Measurements from ENCODE around the gene PEF1. TPM values are rescaled to one million over a fixed set of nuclear protein-coding genes. Genes with fewer than 3 reads are reported as not detected.

Gene PEF1
- total and polyA plus RNA-seq, 8 donors, result 14.5 to 47.3 (median 20.2) TPM

DNA sequence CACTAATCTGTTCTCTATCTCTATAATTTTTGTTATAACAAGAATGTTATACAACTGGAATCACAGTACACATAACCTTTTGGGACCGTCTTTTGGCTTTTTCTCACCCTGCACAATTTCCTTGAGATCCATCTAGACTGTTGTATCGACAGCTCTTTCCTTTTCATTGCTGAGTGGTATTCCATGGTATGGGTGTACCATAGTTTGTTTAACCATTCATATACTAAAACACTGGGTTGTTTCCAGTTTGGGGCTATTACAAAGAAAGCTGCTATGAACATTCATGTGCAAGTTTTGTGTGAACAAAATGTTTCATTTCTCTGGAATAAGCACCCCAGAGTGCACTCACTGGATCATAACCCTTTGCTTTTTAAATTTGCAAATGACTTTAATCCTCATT lies 42.6 kb downstream of the PEF1 start:
- 92 to 97% methylated on average over 2 of the region's 2 CpGs for WGBS, 2 donors
- Histone ChIP-seq H3K36me3 (no peaks in the 10 kb centered on the region), H3K27me3 (no peaks in the 10 kb centered on the region), H3K4me1 (no peaks in the 10 kb centered on the region), H3K27ac (no peak overlapping the region), H3K4me3 (no peak overlapping the region), H3K9me3 (no peaks in the 10 kb centered on the region)
- ATAC-seq (no peak), FAIRE-seq (no peak), DNase-seq (no peak)
- TF ChIP-seq, protein P1, sequence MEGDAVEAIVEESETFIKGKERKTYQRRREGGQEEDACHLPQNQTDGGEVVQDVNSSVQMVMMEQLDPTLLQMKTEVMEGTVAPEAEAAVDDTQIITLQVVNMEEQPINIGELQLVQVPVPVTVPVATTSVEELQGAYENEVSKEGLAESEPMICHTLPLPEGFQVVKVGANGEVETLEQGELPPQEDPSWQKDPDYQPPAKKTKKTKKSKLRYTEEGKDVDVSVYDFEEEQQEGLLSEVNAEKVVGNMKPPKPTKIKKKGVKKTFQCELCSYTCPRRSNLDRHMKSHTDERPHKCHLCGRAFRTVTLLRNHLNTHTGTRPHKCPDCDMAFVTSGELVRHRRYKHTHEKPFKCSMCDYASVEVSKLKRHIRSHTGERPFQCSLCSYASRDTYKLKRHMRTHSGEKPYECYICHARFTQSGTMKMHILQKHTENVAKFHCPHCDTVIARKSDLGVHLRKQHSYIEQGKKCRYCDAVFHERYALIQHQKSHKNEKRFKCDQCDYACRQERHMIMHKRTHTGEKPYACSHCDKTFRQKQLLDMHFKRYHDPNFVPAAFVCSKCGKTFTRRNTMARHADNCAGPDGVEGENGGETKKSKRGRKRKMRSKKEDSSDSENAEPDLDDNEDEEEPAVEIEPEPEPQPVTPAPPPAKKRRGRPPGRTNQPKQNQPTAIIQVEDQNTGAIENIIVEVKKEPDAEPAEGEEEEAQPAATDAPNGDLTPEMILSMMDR (IDR thresholded peaks at IDR 0.05), result no peak
- intact Hi-C loops (cut with DNase I), result no loop called here

DNA sequence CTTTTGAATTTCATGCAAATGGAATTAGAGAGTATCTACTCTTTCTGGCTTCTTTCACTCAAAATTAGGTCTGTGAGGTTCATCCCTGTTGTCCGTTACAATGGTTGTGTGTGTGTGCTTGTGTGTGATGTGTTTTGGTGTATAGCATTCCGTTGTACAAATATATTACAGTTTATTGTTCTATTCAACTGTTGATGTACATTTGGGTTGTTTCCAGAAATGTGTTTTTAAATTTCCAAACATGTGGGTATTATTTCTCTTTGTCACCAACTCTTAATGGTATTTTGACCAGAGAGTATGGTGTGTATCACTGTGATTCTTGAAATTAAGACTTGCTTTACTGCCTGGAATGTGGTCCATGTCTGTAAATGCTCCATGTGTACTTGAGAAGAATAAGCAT lies 44.0 kb downstream of the PEF1 start:
- 74 to 79% methylated on average over 2 of the region's 2 CpGs for WGBS, 2 donors

DNA sequence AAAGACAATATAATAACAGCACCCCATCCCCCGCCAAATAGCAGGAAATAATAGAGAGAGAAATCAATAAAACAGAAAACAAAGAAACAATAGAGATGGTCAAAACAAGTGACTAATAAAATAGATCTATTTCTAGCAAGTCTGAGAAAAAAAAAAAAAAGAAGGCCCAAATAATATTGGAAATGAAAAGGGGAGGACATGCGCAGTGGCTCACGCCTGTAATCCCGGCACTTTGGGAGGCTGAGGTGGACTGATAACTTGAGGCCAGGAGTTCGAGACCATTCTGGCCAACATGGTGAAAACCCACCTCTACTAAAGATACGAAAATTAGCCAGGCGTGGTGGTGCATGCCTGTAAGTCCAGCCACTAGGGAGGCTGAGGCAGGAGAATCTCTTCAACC lies 45.7 kb downstream of the PEF1 start:
- H3K27ac ChIP-seq, result no peak overlapping the region
- no peak for FAIRE-seq
- no peaks in the 10 kb centered on the region for H3K9me3 ChIP-seq
- TF ChIP-seq, protein P1 (IDR thresholded peaks at IDR 0.05), result no peak
- intact Hi-C loops (cut with DNase I), result no loop called here
- H3K4me1 ChIP-seq, result no peaks in the 10 kb centered on the region
- DNase-seq, result no peak
- WGBS, 2 donors, result 83 to 92% methylated on average over 7 of the region's 7 CpGs
- H3K27me3 ChIP-seq, result no peaks in the 10 kb centered on the region
- no peak for ATAC-seq
- no peak overlapping the region for H3K4me3 ChIP-seq
- H3K36me3 ChIP-seq, result no peaks in the 10 kb centered on the region

More for the DNA sequence above, 44.0 kb downstream of the PEF1 start:
- Histone ChIP-seq H3K4me1 (no peaks in the 10 kb centered on the region), H3K9me3 (no peaks in the 10 kb centered on the region), H3K27me3 (no peaks in the 10 kb centered on the region), H3K27ac (no peak overlapping the region), H3K4me3 (no peak overlapping the region), H3K36me3 (no peaks in the 10 kb centered on the region)
- no peak for ATAC-seq
- no peak for FAIRE-seq
- DNase-seq, result no peak
- TF ChIP-seq, protein P1 (IDR thresholded peaks at IDR 0.05), result no peak
- intact Hi-C loops (cut with DNase I), result no loop called here

DNA sequence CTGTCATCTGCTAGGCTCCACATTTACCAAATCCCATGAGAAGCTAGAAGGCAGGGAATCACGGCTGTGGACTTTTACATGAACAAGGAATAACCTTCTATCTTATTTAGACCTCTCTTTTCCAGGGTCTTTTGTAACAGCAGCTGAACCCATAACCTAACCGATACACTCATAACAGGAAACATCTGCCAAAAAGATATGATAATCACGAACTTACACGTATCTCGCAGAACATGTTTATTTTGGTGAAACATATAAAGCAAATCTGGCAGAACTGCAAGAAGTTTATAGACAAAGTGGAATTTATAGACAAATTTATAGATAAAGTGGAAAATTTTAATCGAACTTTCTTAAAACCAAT lies 48.0 kb downstream of the PEF1 start:
- no peak for FAIRE-seq
- Histone ChIP-seq H3K9me3 (no peaks in the 10 kb centered on the region), H3K4me1 (no peaks in the 10 kb centered on the region), H3K27ac (no peak overlapping the region), H3K36me3 (no peaks in the 10 kb centered on the region), H3K27me3 (no peaks in the 10 kb centered on the region), H3K4me3 (no peak overlapping the region)
- no peak for DNase-seq
- TF ChIP-seq, protein P1 (IDR thresholded peaks at IDR 0.05), result no peak
- intact Hi-C loops (cut with DNase I), result no loop called here
- WGBS, 2 donors, result 36 to 38% methylated on average over 6 of the region's 6 CpGs
- ATAC-seq, result no peak

DNA sequence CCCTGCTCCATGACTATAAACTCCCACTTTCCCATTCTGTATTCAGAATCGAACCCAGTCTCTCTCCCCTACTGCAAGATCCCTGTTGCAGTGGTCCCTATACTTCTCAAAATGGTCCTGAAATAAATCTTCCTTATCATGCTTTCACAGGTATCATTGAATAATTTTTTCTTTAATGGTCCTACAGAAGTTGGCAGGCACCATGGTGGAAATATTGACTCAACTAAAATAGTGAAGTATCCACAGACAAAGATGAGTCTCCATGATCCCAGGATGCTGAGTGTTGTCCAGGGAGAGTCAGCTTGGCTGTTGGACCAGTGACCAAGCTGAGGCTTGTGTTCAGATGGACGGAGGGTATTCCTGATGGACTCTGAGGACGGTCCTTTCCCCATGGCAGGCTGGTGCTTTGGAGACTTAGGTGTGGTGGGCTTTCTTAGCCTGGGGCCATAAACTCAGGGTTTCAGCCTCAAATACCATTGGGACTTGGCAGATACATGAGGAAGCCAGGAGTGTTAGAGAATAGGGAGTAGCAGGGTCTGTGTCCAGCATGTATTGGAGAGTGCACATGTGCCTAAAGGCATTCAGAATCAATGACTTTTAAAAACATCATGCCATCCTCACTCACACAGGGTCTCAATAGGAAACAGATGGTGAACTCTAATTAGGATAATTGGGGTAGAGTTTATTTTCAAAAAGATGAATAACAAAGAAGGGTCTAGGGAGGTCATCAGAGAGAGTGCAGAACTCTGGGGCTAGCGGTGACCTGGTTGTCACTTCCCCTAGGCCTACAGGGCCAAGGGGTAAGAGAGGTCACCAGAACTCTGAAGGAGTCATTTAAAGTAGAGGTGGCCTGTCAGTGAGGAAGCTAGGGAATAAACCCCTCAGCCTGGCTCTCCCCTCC lies 48.6 kb downstream of the PEF1 start:
- no peak for FAIRE-seq
- Histone ChIP-seq H3K4me1 (no peaks in the 10 kb centered on the region), H3K36me3 (no peaks in the 10 kb centered on the region), H3K27ac (no peak overlapping the region), H3K9me3 (no peaks in the 10 kb centered on the region), H3K4me3 (no peak overlapping the region), H3K27me3 (no peaks in the 10 kb centered on the region)
- DNase-seq, result no peak
- WGBS, 2 donors, result 89 to 92% methylated on average over 4 of the region's 4 CpGs
- no peak for ATAC-seq
- intact Hi-C loops (cut with DNase I), result loop anchor here in 1 of 3 donors (2.0 kb wide), 1 partner anchor 33 kb away; no protein-coding TSS in a partner anchor
- TF ChIP-seq, protein P1 (IDR thresholded peaks at IDR 0.05), result no peak

Measured in pancreas (tissue), 10 donors.